IPS-11a (cell line): Measurements from ENCODE around the gene SLC6A17.

ENCODE experiments used
- H3K4me3 ChIP-seq: one replicate; pipeline ENCODE4 v1.5.1; 2013; ENCODE audit warnings: low read depth, low read length, control low read depth

Gene SLC6A17

GRCh38 chr1:110218137-110218536 lies 67.8 kb downstream of the SLC6A17 start:
- H3K4me3 ChIP-seq = no peak overlapping the region

DNA sequence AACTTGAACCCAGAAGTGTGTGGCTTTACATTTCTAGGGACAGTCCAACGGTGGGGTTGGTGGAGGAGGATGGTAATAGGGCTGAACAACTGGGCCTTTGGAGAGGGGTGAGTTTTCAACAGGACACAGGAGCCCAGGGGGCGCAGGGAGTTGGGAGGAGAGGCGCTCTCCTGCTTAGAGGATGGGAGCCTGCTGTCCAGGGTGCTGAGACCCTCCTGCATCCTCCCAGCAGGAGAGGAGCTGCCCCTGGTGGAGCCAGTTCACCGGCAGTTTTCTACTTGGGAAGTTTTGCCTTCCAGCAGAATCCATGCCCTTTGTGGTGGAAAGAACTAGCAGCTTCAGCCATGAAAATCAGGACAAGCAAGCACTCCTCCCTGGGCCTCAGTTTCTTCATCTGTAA lies 68.4 kb downstream of the SLC6A17 start:
- H3K4me3 ChIP-seq = no peak overlapping the region

DNA sequence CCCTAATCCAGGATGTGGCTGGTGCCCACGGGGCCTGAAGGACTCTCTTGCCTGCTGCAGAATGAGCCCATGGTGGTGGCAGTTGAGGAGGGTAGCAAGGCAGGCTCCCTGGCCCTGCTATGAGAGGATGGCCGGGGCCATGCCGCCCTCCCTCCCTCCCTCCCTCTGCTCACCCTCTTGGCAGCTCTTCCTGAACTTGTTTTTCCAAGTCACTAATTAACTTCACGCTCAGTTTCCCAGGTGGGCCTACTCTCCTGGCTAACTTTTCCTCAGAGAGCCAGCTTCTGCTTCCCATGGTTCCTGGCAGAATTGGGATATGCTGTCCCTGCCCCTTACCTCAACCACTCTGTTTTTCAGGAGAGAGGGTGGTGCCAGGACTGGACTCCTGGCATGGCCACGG lies 70.0 kb downstream of the SLC6A17 start:
- no peak overlapping the region for H3K4me3 ChIP-seq

- no peak overlapping the region for H3K4me3 ChIP-seq
Measured at GRCh38 chr1:110221119-110221518, 70.8 kb downstream of the SLC6A17 start.

DNA sequence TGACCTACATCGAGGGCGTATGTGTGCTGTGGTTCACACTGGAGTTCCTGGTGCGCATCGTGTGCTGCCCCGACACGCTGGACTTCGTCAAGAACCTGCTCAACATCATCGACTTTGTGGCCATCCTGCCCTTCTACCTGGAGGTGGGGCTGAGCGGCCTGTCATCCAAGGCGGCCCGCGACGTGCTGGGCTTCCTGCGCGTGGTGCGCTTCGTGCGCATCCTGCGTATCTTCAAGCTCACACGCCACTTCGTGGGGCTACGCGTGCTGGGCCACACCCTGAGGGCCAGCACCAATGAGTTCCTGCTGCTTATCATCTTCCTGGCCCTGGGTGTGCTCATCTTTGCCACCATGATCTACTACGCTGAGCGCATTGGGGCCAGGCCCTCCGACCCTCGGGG lies 72.8 kb downstream of the SLC6A17 start:
- H3K4me3 ChIP-seq = no peak overlapping the region

DNA sequence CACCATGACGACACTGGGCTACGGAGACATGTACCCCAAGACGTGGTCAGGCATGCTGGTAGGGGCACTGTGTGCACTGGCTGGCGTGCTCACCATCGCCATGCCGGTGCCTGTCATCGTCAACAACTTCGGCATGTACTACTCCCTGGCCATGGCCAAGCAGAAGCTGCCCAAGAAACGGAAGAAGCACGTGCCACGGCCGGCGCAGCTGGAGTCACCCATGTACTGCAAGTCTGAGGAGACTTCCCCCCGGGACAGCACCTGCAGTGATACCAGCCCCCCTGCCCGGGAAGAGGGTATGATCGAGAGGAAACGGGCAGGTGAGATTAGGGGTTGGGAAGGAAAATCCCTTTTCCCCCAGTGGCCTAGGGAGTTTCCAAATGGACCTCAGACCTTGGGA lies 73.3 kb downstream of the SLC6A17 start:
- H3K4me3 ChIP-seq = no peak overlapping the region

- H3K4me3 ChIP-seq = no peak overlapping the region
Measured at GRCh38 chr1:110224240-110224995, 74.1 kb downstream of the SLC6A17 start.

GRCh38 chr1:110225212-110225611 lies 74.9 kb downstream of the SLC6A17 start:
- no peak overlapping the region for H3K4me3 ChIP-seq

- no peak overlapping the region for H3K4me3 ChIP-seq
Measured at GRCh38 chr1:110225756-110226404, 75.6 kb downstream of the SLC6A17 start.

DNA sequence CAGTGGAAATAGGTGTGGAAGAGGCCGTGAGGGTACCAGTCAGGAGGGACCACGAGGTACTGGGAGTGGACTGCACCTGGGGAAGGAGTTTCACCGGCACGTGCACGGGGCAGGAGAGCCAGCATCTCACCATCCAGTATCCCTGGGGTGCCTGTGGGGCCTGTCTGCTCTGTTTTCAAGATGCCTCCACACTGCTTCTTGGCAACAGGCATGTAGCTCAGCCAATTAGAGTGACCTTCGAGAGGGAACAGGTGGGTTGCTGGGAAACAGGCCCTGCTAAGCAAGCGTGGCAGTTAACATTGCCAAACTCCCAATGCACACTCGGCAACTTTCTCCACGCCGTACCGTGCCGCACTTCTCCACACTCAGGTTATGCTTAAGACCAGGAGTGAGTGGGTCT lies 77.5 kb downstream of the SLC6A17 start:
- no peak overlapping the region for H3K4me3 ChIP-seq

DNA sequence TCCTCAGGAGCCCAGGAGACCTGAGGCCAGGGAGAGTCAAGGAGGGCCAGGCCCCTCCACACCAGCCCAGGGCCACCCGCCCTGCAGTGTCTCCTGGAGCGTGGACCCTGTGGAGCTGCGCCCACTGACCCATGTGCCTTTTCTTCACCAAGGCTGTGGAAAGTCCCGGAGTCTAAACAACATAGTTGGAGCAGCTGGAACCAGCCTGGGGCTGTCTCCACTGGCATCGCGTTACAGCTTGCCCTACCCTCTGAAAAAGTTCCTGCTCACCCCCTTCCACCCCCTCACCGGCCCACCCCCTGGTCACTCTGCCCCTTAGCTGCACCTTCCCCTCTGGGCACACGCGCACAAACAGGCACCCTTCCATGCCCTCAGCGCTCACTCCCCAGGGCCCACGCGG lies 78.1 kb downstream of the SLC6A17 start:
- H3K4me3 ChIP-seq = no peak overlapping the region

- no peak overlapping the region for H3K4me3 ChIP-seq
Measured at GRCh38 chr1:110228869-110229268, 78.6 kb downstream of the SLC6A17 start.

DNA sequence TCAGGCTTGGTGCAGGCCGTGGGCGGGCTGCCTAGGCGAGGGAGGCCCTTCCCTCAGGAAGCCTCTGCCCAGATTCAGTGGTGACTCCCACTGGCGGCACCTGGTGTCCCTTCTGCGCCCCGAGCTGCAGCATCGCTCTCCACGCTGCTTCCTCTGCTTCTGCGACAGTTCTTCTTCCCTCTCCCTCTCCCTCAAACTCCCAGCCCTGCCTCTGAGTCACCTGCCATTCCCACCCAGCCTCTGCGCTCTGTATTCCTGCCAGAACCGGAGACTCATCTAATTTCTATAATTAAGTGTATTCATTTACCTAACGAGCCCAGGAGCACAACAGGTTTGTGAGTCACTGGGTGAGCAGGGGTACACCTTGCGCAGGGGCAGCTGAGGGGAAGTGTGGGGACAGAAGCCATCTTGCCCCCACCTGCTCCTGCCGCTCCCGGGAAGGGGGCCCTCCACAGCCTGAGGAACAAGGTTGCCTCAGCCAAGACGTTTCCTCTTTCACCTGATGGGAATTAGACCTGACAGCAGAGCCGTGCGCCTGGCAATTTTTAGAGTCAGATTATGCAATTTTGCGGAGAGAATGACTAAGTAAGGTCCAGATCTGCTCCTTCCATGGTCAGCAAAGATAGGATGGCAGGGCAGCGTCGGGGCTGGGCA lies 79.2 kb downstream of the SLC6A17 start:
- no peak overlapping the region for H3K4me3 ChIP-seq

- H3K4me3 ChIP-seq = no peak overlapping the region
Measured at GRCh38 chr1:110230381-110231199, 80.3 kb downstream of the SLC6A17 start.

- H3K4me3 ChIP-seq = no peak overlapping the region
Measured at GRCh38 chr1:110233861-110234260, 83.6 kb downstream of the SLC6A17 start.

DNA sequence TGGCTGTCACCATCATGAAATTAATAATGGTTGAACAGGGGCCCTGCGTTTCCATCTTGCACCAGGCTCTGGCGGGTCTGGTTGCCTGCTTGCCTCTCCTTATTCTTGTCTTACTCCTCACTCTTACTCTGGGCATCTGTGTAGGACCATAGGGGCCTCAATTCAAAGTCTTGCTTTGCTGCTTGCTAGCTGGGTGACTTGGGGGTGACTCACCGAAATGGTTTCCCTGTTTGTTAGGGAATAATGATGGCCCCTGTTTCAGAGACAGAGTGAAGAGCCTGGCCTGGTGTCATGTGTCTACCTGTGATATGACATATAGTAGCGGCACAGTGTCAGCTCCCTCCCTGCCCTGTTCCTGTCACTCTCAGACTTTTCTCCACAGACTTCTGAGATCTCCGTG lies 84.4 kb downstream of the SLC6A17 start:
- H3K4me3 ChIP-seq = no peak overlapping the region

DNA sequence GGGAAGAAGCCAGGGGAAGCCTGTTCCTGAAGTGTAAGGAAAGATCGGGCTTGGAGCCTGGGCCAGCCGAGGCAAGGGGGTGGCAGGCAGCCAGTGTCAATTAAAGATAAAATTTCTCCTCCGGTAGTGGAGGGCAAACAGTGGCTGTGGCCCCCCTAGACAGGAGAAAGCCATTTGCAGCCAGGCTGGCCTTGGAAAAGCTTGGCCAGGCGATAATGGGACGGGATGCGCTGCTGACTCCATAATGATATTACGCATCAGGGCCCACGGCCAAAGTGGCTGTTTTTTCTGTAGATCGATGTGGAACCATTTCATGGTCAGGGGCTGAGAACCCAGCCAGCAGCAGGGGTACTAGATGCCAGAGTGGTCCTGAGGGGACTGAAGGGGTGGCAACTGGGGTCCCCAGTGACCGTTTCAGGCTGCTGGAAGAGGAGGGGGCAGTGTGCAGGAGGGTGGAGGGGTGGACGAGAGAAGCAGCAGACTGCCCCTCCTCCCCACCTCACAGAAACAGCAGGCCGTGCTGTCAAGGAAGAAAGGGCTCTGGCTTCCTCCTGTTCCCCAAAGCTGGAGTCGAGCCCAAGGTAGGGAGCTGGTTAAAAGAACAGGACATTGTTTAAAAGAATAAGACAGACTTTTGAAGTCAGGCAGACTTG lies 85.0 kb downstream of the SLC6A17 start:
- no peak overlapping the region for H3K4me3 ChIP-seq

- H3K4me3 ChIP-seq = no peak overlapping the region
Measured at GRCh38 chr1:110235834-110236682, 85.8 kb downstream of the SLC6A17 start.

DNA sequence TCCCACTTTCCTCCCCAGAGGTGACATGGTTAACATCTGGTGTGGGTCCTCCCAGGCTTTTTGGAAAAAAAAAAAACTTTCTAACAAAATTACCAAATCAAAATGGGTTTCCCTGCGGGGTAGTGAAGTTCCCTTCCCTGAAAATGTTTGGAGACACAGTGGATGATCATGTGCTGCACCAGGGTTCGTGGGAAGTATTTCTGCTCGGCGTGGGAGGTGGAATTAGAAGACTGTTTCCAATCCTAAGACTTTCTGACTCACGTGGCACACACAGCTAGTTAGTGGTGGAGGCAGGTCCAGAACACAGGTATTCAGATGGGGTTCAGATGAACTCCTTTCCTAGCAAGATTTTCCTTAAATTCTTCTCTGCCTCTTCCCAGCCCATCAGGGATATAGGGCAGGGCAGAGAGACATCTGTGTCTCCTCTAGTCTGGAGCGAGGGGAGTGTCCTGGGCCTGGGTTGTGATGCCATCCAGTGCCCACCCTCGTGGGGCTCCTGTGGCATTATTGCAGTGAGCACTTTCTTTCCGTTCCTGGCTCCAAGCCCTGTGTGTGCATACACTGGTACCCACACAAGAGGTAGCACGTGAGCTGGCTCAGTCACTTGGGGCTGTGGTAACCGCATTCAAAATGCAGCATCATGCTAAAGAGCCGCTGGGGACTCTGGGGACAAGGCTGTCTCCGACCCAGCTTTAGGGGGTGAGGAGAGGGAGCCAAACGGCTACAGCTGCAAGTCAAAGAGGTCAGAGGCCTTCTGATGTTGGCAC lies 87.3 kb downstream of the SLC6A17 start:
- H3K4me3 ChIP-seq = no peak overlapping the region
